SK-N-SH (cell line): Measurements from ENCODE around the gene MYO9A. TPM values are rescaled to one million over a fixed set of nuclear protein-coding genes. Genes with fewer than 3 reads are reported as not detected.

Source experiments
- CTCF ChIA-PET: fragments of 300-600, 350-600 bp; formaldehyde crosslinking; extraction: SDS; loops from one replicate; lab custom pipeline; 2021; lab: Yijun Ruan, JAX
- POLR2A ChIA-PET: fragments of 350-600 bp; sonication (Branson Sonifier 250); formaldehyde crosslinking; extraction: SDS; loops from one replicate; lab custom pipeline; 2020; ENCODE audit warnings: antibody characterized with exemption, inconsistent platforms; lab: Yijun Ruan, JAX
- DNase-seq: peaks from one replicate; pipeline ENCODE4 v3.0.0; 2012
- H2AFZ ChIP-seq: fragments of 200-600 bp; sonication (generic); 2 replicates; pipeline ENCODE4 v1.8.1; 2016; ENCODE audit warnings: antibody characterized with exemption, mild to moderate bottlenecking, low read depth
- H3F3A ChIP-seq: fragments of 200-600 bp; sonication (generic); replicated peaks from 2 replicates; pipeline ENCODE3; 2016; ENCODE audit warnings: antibody characterized with exemption, mild to moderate bottlenecking; ENCODE audit not compliant: insufficient read depth
- H3K27ac ChIP-seq, 2 experiments: fragments of 200-500 bp in 1 of 2; fragments of 200-600 bp in 1 of 2; sonication (Bioruptor generic) in 1 of 2; sonication (generic), shearing (Covaris generic) in 1 of 2; 2 replicates each; pipeline versions ENCODE4 v1.5.1 to v1.6.1; 2014 to 2016; ENCODE audit warnings: low read depth in 2 of 2, inconsistent platforms in 1 of 2, low read length in 1 of 2, mild to moderate bottlenecking in 1 of 2, mixed read lengths in 1 of 2
- H3K27me3 ChIP-seq: fragments of 200-600 bp; sonication (generic), shearing (Covaris generic); 2 replicates; pipeline ENCODE4 v1.6.1; 2016; ENCODE audit warnings: mixed run types; ENCODE audit not compliant: insufficient read depth
- H3K36me3 ChIP-seq, 2 experiments: fragments of 200-500 bp in 1 of 2; fragments of 200-600 bp in 1 of 2; sonication (Bioruptor generic) in 1 of 2; sonication (generic) in 1 of 2; replicated peaks in 1 of 2; 2 replicates each; pipeline versions ENCODE3 to v1.5.1; 2014 to 2016; ENCODE audit warnings: low read length in 1 of 2, mild to moderate bottlenecking in 1 of 2; ENCODE audit not compliant: insufficient read depth in 2 of 2, control insufficient read depth in 1 of 2
- H3K4me1 ChIP-seq, 2 experiments: fragments of 200-500 bp in 1 of 2; fragments of 200-600 bp in 1 of 2; sonication (Bioruptor generic) in 1 of 2; sonication (generic), shearing (Covaris generic) in 1 of 2; 2 replicates each; pipeline versions ENCODE4 v1.5.1 to v1.6.1; 2014 to 2016; ENCODE audit warnings: low read depth in 1 of 2, low read length in 1 of 2, mixed run types in 1 of 2; ENCODE audit not compliant: insufficient read depth in 2 of 2, control insufficient read depth in 1 of 2
- H3K4me2 ChIP-seq: fragments of 200-600 bp; sonication (generic), shearing (Covaris generic); 2 replicates; pipeline ENCODE4 v1.6.1; 2017; ENCODE audit warnings: mixed run types
- H3K4me3 ChIP-seq, 2 experiments: fragments of 200-500 bp in 1 of 2; fragments of 200-600 bp in 1 of 2; sonication (Bioruptor generic) in 1 of 2; sonication (generic), shearing (Covaris generic) in 1 of 2; 2 replicates each; pipeline versions ENCODE4 v1.5.1 to v1.8.1; 2014 to 2016; ENCODE audit warnings: low read depth in 2 of 2, inconsistent platforms in 1 of 2, low read length in 1 of 2, mild to moderate bottlenecking in 1 of 2, mixed read lengths in 1 of 2, moderate library complexity in 1 of 2
- H3K79me2 ChIP-seq: fragments of 200-600 bp; sonication (generic); 2 replicates; pipeline ENCODE4 v1.8.1; 2017; ENCODE audit warnings: mild to moderate bottlenecking; ENCODE audit not compliant: insufficient read depth
- H3K9ac ChIP-seq: fragments of 200-600 bp; sonication (generic); 2 replicates; pipeline ENCODE4 v1.6.1; 2017; ENCODE audit warnings: mixed run types
- H3K9me2 ChIP-seq: fragments of 200-600 bp; sonication (generic); 2 replicates; pipeline ENCODE4 v1.6.1; 2017; ENCODE audit warnings: mixed run types
- H3K9me3 ChIP-seq: fragments of 200-600 bp; sonication (generic); 2 replicates; pipeline ENCODE4 v1.6.1; 2017; ENCODE audit warnings: mixed run types, mild to moderate bottlenecking, moderate library complexity
- H4K20me1 ChIP-seq: fragments of 200-600 bp; sonication (generic); 2 replicates; pipeline ENCODE4 v1.6.1; 2017; ENCODE audit warnings: mild to moderate bottlenecking, mixed run types; ENCODE audit not compliant: insufficient read depth
- ELF1 ChIP-seq: IDR thresholded peaks from 2 replicates; pipeline ENCODE4 v1.4.0; 2012
- FOSL2 ChIP-seq: IDR thresholded peaks from 2 replicates; pipeline ENCODE4 v1.4.0; 2012; ENCODE audit warnings: low read depth, mild to moderate bottlenecking, moderate library complexity, borderline replicate concordance
- FOXJ3 ChIP-seq: sonication (generic); formaldehyde crosslinking; IDR thresholded peaks from 2 replicates; pipeline ENCODE4 v1.5.1; 2020; ENCODE audit warnings: mild to moderate bottlenecking, missing genetic modification reagents
- GATA2 ChIP-seq: sonication (generic); formaldehyde crosslinking; IDR thresholded peaks from 2 replicates; pipeline ENCODE4 v1.5.0; 2020; ENCODE audit warnings: mild to moderate bottlenecking, missing genetic modification reagents
- JUND ChIP-seq: IDR thresholded peaks from 2 replicates; pipeline ENCODE4 v1.4.0; 2012
- MEF2A ChIP-seq: IDR thresholded peaks from 2 replicates; pipeline ENCODE4 v1.4.0; 2012; ENCODE audit warnings: low read depth, borderline replicate concordance
- NFIC ChIP-seq: IDR thresholded peaks from 2 replicates; pipeline ENCODE4 v1.4.0; 2012; ENCODE audit warnings: borderline replicate concordance
- POLR2AphosphoS5 ChIP-seq: IDR thresholded peaks from 2 replicates; pipeline ENCODE4 v1.6.1; 2012; ENCODE audit warnings: low read depth, low read length
- RCOR1 ChIP-seq: fragments of 150-350 bp; IDR thresholded peaks from 2 replicates; pipeline ENCODE4 v1.6.1; 2017; ENCODE audit warnings: antibody characterized with exemption, low read length
- RFX5 ChIP-seq: IDR thresholded peaks from 2 replicates; pipeline ENCODE4 v1.6.1; 2012; ENCODE audit warnings: mild to moderate bottlenecking, improper control_type of control experiment, low read length
- RXRA ChIP-seq: IDR thresholded peaks from 2 replicates; pipeline ENCODE4 v1.4.0; 2012; ENCODE audit warnings: low read depth, mild to moderate bottlenecking, borderline replicate concordance
- SIN3A ChIP-seq: IDR thresholded peaks from 2 replicates; pipeline ENCODE4 v1.6.1; 2012; ENCODE audit warnings: low read depth, mild to moderate bottlenecking, low read length, moderate library complexity, borderline replicate concordance
- TAF1 ChIP-seq: IDR thresholded peaks from 2 replicates; pipeline ENCODE4 v1.6.1; 2012; ENCODE audit warnings: low read depth, mild to moderate bottlenecking, low read length, moderate library complexity, borderline replicate concordance
- TEAD4 ChIP-seq: IDR thresholded peaks from 2 replicates; pipeline ENCODE4 v1.4.0; 2012; ENCODE audit warnings: mild to moderate bottlenecking, borderline replicate concordance; ENCODE audit not compliant: insufficient read depth
- USF1 ChIP-seq: IDR thresholded peaks from 2 replicates; pipeline ENCODE4 v1.4.0; 2012; ENCODE audit warnings: low read depth, borderline replicate concordance
- USF2 ChIP-seq: fragments of 150-350 bp; IDR thresholded peaks from 2 replicates; pipeline ENCODE4 v1.6.1; 2017; ENCODE audit warnings: antibody characterized with exemption, low read length, low read depth, borderline replicate concordance
- YY1 ChIP-seq: IDR thresholded peaks from 2 replicates; pipeline ENCODE4 v1.4.0; 2012; ENCODE audit warnings: low read depth, mild to moderate bottlenecking
- WGBS: methylation state at CpG from one replicate; pipeline ENCODE4 v1.1.6; 2017; ENCODE audit warnings: low lambda C conversion rate; 5-methylcytosine and 5-hydroxymethylcytosine counted together
- polyA plus RNA-seq, 3 experiments: library from polyadenylated mRNA; depleted of rRNA; stranded (reverse); fragments of >200 nt; gene quantifications; 2 replicates each; pipeline ENCODE4 v1.2.3, GENCODE V29; 2012
- TF ChIP-seq, protein P1 (sequence below): fragments of 150-350 bp; IDR thresholded peaks from 2 replicates; pipeline ENCODE4 v1.6.1; 2016; ENCODE audit warnings: mild to moderate bottlenecking, low read depth, low read length
- TF ChIP-seq, protein P2 (sequence below): fragments of 200-600 bp; sonication (generic); IDR thresholded peaks from 2 replicates; pipeline ENCODE4 v1.6.1; 2017; ENCODE audit warnings: antibody characterized with exemption, mild to moderate bottlenecking, moderate library complexity
- TF ChIP-seq, protein P3 (sequence below): IDR thresholded peaks from 2 replicates; pipeline ENCODE4 v1.6.1; 2012; ENCODE audit warnings: mild to moderate bottlenecking, low read depth, low read length, moderate library complexity

The MYO9A gene
- polyA plus RNA-seq, 1 of the 3 experiments (the other 2 are of a cell fraction): 4.1 TPM

GRCh38 chr15:72099155-72099554 is 18.8 kb downstream of the MYO9A start:
- Histone ChIP-seq H3K9ac (no peak overlapping the region), H2AFZ (no peak overlapping the region), H3K4me2 (no peak overlapping the region), H3F3A (no peaks in the 10 kb centered on the region), H3K79me2 (peaks cover 24% of the 10 kb centered on the region; the same call in 1 of the 2 replicates), H3K27me3 (no peaks in the 10 kb centered on the region), H3K36me3 (peaks cover 0 to 9% of the 10 kb centered on the region in 2 experiments), H3K27ac (no peak overlapping the region), H4K20me1 (peaks cover 11% of the 10 kb centered on the region), H3K9me2 (no peaks in the 10 kb centered on the region), H3K4me3 (no peak overlapping the region), H3K4me1 (peaks cover 0 to 4% of the 10 kb centered on the region in 2 experiments; a peak in 1 of 4 replicates), H3K9me3 (no peaks in the 10 kb centered on the region)
- ChIA-PET CTCF (no interaction called here), POLR2A (no interaction called here)
- 75% methylated on average over 4 of the region's 4 CpGs for WGBS
- no peak for TF ChIP-seq ELF1
- TF ChIP-seq FOSL2: no peak
- no peak for TF ChIP-seq POLR2AphosphoS5
- TF ChIP-seq TAF1: no peak
- TF ChIP-seq RFX5: no peak
- TF ChIP-seq TEAD4: no peak
- TF ChIP-seq SIN3A: no peak
- TF ChIP-seq FOXJ3 (CRISPR knock-in tag): no peak
- TF ChIP-seq MEF2A: no peak
- TF ChIP-seq, protein P1, sequence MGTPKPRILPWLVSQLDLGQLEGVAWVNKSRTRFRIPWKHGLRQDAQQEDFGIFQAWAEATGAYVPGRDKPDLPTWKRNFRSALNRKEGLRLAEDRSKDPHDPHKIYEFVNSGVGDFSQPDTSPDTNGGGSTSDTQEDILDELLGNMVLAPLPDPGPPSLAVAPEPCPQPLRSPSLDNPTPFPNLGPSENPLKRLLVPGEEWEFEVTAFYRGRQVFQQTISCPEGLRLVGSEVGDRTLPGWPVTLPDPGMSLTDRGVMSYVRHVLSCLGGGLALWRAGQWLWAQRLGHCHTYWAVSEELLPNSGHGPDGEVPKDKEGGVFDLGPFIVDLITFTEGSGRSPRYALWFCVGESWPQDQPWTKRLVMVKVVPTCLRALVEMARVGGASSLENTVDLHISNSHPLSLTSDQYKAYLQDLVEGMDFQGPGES: no peak
- no peak for DNase-seq

GRCh38 chr15:72098040-72098439 is 19.9 kb downstream of the MYO9A start:
- Histone ChIP-seq H3K9me3 (no peaks in the 10 kb centered on the region), H4K20me1 (peaks cover 3% of the 10 kb centered on the region; the same call in 1 of the 2 replicates), H3K9ac (no peak overlapping the region), H3K4me1 (peaks cover 0 to under 1% of the 10 kb centered on the region in 2 experiments; a peak in 1 of 4 replicates), H3K27ac (no peak overlapping the region), H3K9me2 (no peaks in the 10 kb centered on the region), H3K4me2 (no peak overlapping the region), H3K4me3 (no peak overlapping the region), H3F3A (no peaks in the 10 kb centered on the region), H3K36me3 (peaks cover 0 to 9% of the 10 kb centered on the region in 2 experiments), H2AFZ (no peak overlapping the region), H3K27me3 (no peaks in the 10 kb centered on the region), H3K79me2 (peaks cover 23% of the 10 kb centered on the region; the same call in 1 of the 2 replicates)
- ChIA-PET CTCF (no interaction called here), POLR2A (no interaction called here)
- DNase-seq: no peak
- TF ChIP-seq RFX5: no peak
- no peak for TF ChIP-seq GATA2
- TF ChIP-seq USF2: no peak
- no peak for TF ChIP-seq RXRA
- no peak for TF ChIP-seq YY1
- TF ChIP-seq USF1: no peak
- TF ChIP-seq, protein P2, sequence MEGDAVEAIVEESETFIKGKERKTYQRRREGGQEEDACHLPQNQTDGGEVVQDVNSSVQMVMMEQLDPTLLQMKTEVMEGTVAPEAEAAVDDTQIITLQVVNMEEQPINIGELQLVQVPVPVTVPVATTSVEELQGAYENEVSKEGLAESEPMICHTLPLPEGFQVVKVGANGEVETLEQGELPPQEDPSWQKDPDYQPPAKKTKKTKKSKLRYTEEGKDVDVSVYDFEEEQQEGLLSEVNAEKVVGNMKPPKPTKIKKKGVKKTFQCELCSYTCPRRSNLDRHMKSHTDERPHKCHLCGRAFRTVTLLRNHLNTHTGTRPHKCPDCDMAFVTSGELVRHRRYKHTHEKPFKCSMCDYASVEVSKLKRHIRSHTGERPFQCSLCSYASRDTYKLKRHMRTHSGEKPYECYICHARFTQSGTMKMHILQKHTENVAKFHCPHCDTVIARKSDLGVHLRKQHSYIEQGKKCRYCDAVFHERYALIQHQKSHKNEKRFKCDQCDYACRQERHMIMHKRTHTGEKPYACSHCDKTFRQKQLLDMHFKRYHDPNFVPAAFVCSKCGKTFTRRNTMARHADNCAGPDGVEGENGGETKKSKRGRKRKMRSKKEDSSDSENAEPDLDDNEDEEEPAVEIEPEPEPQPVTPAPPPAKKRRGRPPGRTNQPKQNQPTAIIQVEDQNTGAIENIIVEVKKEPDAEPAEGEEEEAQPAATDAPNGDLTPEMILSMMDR: no peak
- no peak for TF ChIP-seq MEF2A
- no peak for TF ChIP-seq RCOR1
- TF ChIP-seq JUND: no peak
- TF ChIP-seq, protein P3, sequence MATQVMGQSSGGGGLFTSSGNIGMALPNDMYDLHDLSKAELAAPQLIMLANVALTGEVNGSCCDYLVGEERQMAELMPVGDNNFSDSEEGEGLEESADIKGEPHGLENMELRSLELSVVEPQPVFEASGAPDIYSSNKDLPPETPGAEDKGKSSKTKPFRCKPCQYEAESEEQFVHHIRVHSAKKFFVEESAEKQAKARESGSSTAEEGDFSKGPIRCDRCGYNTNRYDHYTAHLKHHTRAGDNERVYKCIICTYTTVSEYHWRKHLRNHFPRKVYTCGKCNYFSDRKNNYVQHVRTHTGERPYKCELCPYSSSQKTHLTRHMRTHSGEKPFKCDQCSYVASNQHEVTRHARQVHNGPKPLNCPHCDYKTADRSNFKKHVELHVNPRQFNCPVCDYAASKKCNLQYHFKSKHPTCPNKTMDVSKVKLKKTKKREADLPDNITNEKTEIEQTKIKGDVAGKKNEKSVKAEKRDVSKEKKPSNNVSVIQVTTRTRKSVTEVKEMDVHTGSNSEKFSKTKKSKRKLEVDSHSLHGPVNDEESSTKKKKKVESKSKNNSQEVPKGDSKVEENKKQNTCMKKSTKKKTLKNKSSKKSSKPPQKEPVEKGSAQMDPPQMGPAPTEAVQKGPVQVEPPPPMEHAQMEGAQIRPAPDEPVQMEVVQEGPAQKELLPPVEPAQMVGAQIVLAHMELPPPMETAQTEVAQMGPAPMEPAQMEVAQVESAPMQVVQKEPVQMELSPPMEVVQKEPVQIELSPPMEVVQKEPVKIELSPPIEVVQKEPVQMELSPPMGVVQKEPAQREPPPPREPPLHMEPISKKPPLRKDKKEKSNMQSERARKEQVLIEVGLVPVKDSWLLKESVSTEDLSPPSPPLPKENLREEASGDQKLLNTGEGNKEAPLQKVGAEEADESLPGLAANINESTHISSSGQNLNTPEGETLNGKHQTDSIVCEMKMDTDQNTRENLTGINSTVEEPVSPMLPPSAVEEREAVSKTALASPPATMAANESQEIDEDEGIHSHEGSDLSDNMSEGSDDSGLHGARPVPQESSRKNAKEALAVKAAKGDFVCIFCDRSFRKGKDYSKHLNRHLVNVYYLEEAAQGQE: no peak
- no peak for TF ChIP-seq NFIC
